CD4-positive, alpha-beta memory T cell (primary cell): ENCODE results near the gene CLEC3B. TPM values are rescaled to one million over a fixed set of nuclear protein-coding genes. Genes with fewer than 3 reads are reported as not detected.
A peak's percentile ranks its signal among the peaks of the same experiment; 100 is the strongest.

ENCODE experiments used
- CTCF ChIA-PET: fragments of 350-600 bp; sonication (Branson Sonifier 250); formaldehyde crosslinking; loops from one replicate; lab custom pipeline; 2021; ENCODE audit warnings: inconsistent platforms; ENCODE audit not compliant: partially characterized antibody; lab: Charles Lee
- POLR2A ChIA-PET: fragments of 350-600 bp; sonication (Branson Sonifier 250); formaldehyde crosslinking; loops from one replicate; lab custom pipeline; 2021; ENCODE audit not compliant: partially characterized antibody; lab: Charles Lee
- DNase-seq, 5 donors: peaks; one replicate each; pipeline versions ENCODE4 v3.0.0 to v3.0.0-alpha.2; 2020 to 2022; ENCODE audit warnings: mixed read lengths in 1 of 5
- H3K27ac ChIP-seq: one replicate; pipeline ENCODE4 v1.7.0; 2013; ENCODE audit warnings: low read depth, low read length
- H3K27me3 ChIP-seq: 2 replicates; pipeline ENCODE4 v1.7.0; 2013; ENCODE audit warnings: mild to moderate bottlenecking, low read length, moderate library complexity; ENCODE audit not compliant: insufficient read depth
- H3K36me3 ChIP-seq: 2 replicates; pipeline ENCODE4 v1.7.0; 2013; ENCODE audit warnings: mild to moderate bottlenecking, low read length, moderate library complexity; ENCODE audit not compliant: insufficient read depth
- H3K4me1 ChIP-seq: 2 replicates; pipeline ENCODE4 v1.7.0; 2013; ENCODE audit warnings: mild to moderate bottlenecking, low read length, moderate library complexity; ENCODE audit not compliant: insufficient read depth
- H3K4me3 ChIP-seq, 2 donors: one replicate each; pipeline ENCODE4 v1.7.0; 2013; ENCODE audit warnings: low read length in 2 of 2, mild to moderate bottlenecking in 1 of 2
- H3K9me3 ChIP-seq, 2 donors: one replicate each; pipeline ENCODE4 v1.7.0; 2013; ENCODE audit warnings: low read length in 2 of 2, control low read depth in 1 of 2; ENCODE audit not compliant: control insufficient read depth in 1 of 2
- H3K27ac Mint-ChIP-seq, 7 donors: one replicate each; pipeline ENCODE4 v1.8.0; 2020 to 2021; ENCODE audit warnings: mixed read lengths in 7 of 7, mild to moderate bottlenecking in 6 of 7, inconsistent platforms in 3 of 7, moderate library complexity in 3 of 7
- H3K27me3 Mint-ChIP-seq, 2 donors: one replicate each; pipeline ENCODE4 v1.8.0; 2020 to 2021; ENCODE audit warnings: mixed read lengths in 2 of 2
- H3K36me3 Mint-ChIP-seq, 2 donors: one replicate each; pipeline ENCODE4 v1.8.0; 2020 to 2021; ENCODE audit warnings: mixed read lengths in 2 of 2, inconsistent platforms in 1 of 2, mild to moderate bottlenecking in 1 of 2
- H3K4me1 Mint-ChIP-seq, 4 donors: one replicate each; pipeline ENCODE4 v1.8.0; 2020 to 2021; ENCODE audit warnings: mixed read lengths in 4 of 4, mild to moderate bottlenecking in 1 of 4
- H3K4me3 Mint-ChIP-seq, 8 donors: one replicate each; pipeline ENCODE4 v1.8.0; 2020 to 2021; ENCODE audit warnings: mixed read lengths in 8 of 8, mild to moderate bottlenecking in 7 of 8, moderate library complexity in 6 of 8, inconsistent platforms in 3 of 8
- H3K9me3 Mint-ChIP-seq, 8 donors: one replicate each; pipeline ENCODE4 v1.8.0; 2020 to 2021; ENCODE audit warnings: mixed read lengths in 8 of 8, mild to moderate bottlenecking in 5 of 8, inconsistent platforms in 3 of 8, moderate library complexity in 1 of 8
- intact Hi-C: fragments of 100-400 bp; cut with micrococcal nuclease; formaldehyde crosslinking; loops from one replicate; pipeline ENCODE4 v1.15.1; 2023
- polyA plus RNA-seq, 2 donors: library from polyadenylated mRNA; unstranded; fragments of 300-500 nt; fragmentation: Illumina TruSeq; gene quantifications; one replicate each; pipeline ENCODE4 v1.2.3, GENCODE V29; 2021
- total RNA-seq, 2 experiments: library from RNA; stranded (reverse); gene quantifications; one replicate each; pipeline ENCODE4 v1.2.3, GENCODE V29; 2021

CLEC3B gene
- total and polyA plus RNA-seq, 4 experiments from 2014 or later = 1.2 to 1.5 TPM; not detected in 2

DNA sequence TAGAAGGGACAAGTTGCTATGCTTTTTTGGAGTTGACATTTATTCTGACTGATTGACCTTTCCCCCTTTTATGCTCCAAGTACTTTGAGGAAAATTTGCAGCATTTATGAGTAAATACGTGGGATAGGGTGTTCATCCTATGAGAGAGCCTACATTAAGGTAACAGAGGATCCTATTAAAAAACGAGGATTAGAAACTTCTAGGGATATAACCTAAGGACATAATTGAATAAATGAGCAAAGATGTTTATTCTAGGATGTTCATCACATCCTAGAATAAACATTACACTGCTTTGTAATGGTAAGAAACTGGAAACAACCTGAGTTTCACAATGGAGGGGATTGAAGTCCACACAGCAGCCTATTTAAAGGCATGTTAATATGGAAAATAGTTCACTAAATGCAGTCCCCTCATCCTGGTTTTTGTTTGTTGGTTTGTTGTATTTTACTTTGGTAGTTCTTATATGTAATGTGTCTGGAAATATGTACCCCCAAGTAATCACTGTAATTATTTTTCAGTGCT is 23.9 kb upstream of the CLEC3B start:
- Histone ChIP-seq H3K36me3 (peaks cover 23% of the 10 kb centered on the region), H3K27me3 (no peaks in the 10 kb centered on the region), H3K4me3 (no peak overlapping the region), H3K4me1 (peaks cover 20% of the 10 kb centered on the region), H3K27ac (no peak overlapping the region), H3K9me3 (no peaks in the 10 kb centered on the region)
- no peak for DNase-seq
- Mint-ChIP-seq H3K27ac (peak overlapping the region in 5 of 7 donors; percentile 38 to 82 (median 65)), H3K27me3 (no peaks in the 10 kb centered on the region), H3K36me3 (peaks cover 53 to 68% of the 10 kb centered on the region in 2 donors), H3K9me3 (peaks cover 0 to 3% (median 0%) of the 10 kb centered on the region in 8 donors), H3K4me3 (no peak overlapping the region), H3K4me1 (peaks cover 19 to 42% (median 28%) of the 10 kb centered on the region in 4 donors)
- ChIA-PET CTCF (interaction anchor here (0.8 to 1.7 kb wide), 6 partner anchors 10 to 209 kb away, joined by 3 to 11 read pairs (median 4); no protein-coding TSS in a partner anchor), POLR2A (interaction anchor here (1.0 to 1.3 kb wide), 2 partner anchors 18 to 26 kb away, joined by 3 to 4 read pairs; partner anchors contain the start of genes EXOSC7 and ZDHHC3)
- intact Hi-C loops = no loop called here

DNA sequence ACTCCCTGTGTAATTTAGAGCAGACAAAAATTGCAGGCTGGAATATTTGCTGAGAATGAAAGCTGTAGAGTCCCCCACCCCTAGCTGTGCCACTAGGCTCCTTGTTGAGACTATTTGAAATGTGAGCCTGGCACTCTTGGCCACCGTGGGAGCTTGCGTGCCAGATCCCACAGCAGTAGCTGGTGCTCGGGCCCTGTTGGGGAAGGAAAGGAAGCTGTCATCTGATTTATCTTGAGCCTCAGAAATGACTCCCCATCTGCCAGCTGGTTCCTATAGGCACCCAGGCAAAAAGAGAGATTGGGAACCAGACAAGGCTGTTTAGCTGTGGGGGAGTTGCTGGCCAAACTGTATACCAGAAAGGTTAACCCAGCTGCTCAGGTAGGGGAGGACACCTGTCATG is 23.4 kb upstream of the CLEC3B start:
- peak overlapping the region; percentile 23 to 82 (median 73) for H3K27ac Mint-ChIP-seq
- peaks cover 0 to 3% (median 0%) of the 10 kb centered on the region in 8 donors for H3K9me3 Mint-ChIP-seq
- DNase-seq = no peak
- no peaks in the 10 kb centered on the region for H3K27me3 ChIP-seq
- no peaks in the 10 kb centered on the region for H3K27me3 Mint-ChIP-seq
- H3K4me1 Mint-ChIP-seq = peaks cover 19 to 45% (median 28%) of the 10 kb centered on the region in 4 donors
- no peak overlapping the region for H3K27ac ChIP-seq
- intact Hi-C loops = no loop called here
- peaks cover 52 to 64% of the 10 kb centered on the region in 2 donors for H3K36me3 Mint-ChIP-seq
- peaks cover 21% of the 10 kb centered on the region for H3K4me1 ChIP-seq
- H3K4me3 Mint-ChIP-seq = no peak overlapping the region
- ChIA-PET POLR2A (interaction anchor here (1.0 to 1.3 kb wide), 2 partner anchors 18 to 27 kb away, joined by 3 to 4 read pairs; partner anchors contain the start of genes EXOSC7 and ZDHHC3), CTCF (interaction anchor here (0.8 to 1.7 kb wide), 6 partner anchors 10 to 209 kb away, joined by 3 to 11 read pairs (median 5); no protein-coding TSS in a partner anchor)
- H3K4me3 ChIP-seq = no peak overlapping the region
- H3K9me3 ChIP-seq = no peaks in the 10 kb centered on the region
- peaks cover 25% of the 10 kb centered on the region for H3K36me3 ChIP-seq

DNA sequence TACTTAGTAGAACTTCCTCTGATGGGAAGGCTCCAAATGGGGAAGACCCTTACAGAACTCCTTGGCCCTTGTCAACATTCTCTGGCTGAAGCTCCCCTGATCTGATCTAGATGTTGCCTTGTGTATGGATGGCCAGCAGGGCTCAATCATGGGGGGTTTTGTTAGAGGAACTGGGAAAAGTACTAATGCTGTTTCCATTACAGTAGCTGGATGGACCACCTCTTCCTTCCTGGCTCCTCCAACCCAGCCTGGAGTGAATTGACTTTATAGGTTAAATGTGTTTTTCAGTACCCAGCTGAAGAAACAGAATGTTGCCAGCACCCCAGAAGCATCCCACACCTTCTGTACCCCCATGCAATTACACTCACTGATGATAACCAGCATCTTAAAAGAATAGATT is 22.7 kb upstream of the CLEC3B start:
- Mint-ChIP-seq H3K4me3 (no peak overlapping the region), H3K9me3 (peaks cover 0 to 3% (median 0%) of the 10 kb centered on the region in 8 donors), H3K27ac (peak overlapping the region; percentile 2 to 77 (median 54)), H3K27me3 (no peaks in the 10 kb centered on the region), H3K36me3 (peaks cover 58 to 68% of the 10 kb centered on the region in 2 donors), H3K4me1 (peaks cover 21 to 51% (median 33%) of the 10 kb centered on the region in 4 donors)
- peaks cover 32% of the 10 kb centered on the region for H3K36me3 ChIP-seq
- no peak overlapping the region for H3K4me3 ChIP-seq
- POLR2A ChIA-PET = interaction anchor here (1.0 to 1.3 kb wide), 2 partner anchors 17 to 27 kb away, joined by 3 to 4 read pairs; partner anchors contain the start of genes EXOSC7 and ZDHHC3
- CTCF ChIA-PET = interaction anchor here (1.4 to 1.7 kb wide), 4 partner anchors 11 to 35 kb away, joined by 5 to 11 read pairs (median 6); no protein-coding TSS in a partner anchor
- no peak overlapping the region for H3K27ac ChIP-seq
- H3K27me3 ChIP-seq = no peaks in the 10 kb centered on the region
- intact Hi-C loops = no loop called here
- H3K4me1 ChIP-seq = peaks cover 21% of the 10 kb centered on the region
- DNase-seq = no peak
- no peaks in the 10 kb centered on the region for H3K9me3 ChIP-seq

DNA sequence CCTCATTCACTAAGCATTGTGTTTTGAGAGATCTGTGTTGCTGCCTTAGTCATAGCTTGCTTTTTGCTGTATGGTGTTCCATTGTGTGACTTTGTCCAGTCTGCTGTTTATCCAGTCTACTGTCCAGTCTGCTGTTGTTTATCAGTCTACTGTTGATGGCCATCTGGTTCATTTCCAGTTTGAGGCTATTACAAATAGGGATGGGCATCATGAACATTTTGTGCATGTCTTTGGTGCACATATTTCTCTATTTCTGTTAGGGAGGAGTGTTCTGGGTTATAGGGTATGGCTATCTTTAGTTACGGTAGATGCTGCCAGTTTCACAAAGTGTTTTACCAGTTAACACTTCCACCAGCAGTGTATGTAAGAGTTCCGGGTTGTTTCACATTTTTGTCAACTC is 22.2 kb upstream of the CLEC3B start:
- intact Hi-C loops = no loop called here
- H3K9me3 Mint-ChIP-seq = peaks cover 0 to 3% (median 0%) of the 10 kb centered on the region in 8 donors
- H3K36me3 ChIP-seq = peaks cover 32% of the 10 kb centered on the region
- H3K36me3 Mint-ChIP-seq = peaks cover 59 to 67% of the 10 kb centered on the region in 2 donors
- H3K9me3 ChIP-seq = no peaks in the 10 kb centered on the region
- no peak overlapping the region for H3K4me3 ChIP-seq
- H3K4me1 Mint-ChIP-seq = peaks cover 21 to 54% (median 35%) of the 10 kb centered on the region in 4 donors
- H3K27me3 ChIP-seq = no peaks in the 10 kb centered on the region
- POLR2A ChIA-PET = no interaction called here
- CTCF ChIA-PET = interaction anchor here (1.5 to 1.7 kb wide), 2 partner anchors 30 to 32 kb away, joined by 5 to 6 read pairs; no protein-coding TSS in a partner anchor
- no peak for DNase-seq
- peaks cover 21% of the 10 kb centered on the region for H3K4me1 ChIP-seq
- no peak overlapping the region for H3K27ac ChIP-seq
- H3K4me3 Mint-ChIP-seq = no peak overlapping the region
- H3K27ac Mint-ChIP-seq = peak overlapping the region; percentile 1 to 77 (median 42)
- H3K27me3 Mint-ChIP-seq = no peaks in the 10 kb centered on the region

DNA sequence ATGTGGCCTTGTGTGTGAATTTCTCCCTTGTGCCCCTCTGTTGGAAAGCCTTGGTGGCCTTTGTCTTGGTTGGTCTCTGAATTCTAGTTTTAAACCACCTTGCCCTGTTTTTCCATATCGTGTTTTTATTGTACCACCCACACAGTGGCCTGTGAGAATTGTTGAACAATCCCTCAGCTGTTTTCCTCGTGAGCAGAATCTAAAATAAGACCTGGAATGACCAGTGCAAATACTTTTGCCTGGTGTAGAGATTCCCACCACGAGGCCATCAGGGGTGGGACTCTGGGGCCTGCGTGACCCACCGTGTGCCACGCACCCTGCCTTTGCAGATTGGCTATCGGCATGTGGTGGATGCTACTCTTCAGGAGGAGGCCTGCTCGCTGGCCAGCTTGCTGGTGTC is 19.0 kb upstream of the CLEC3B start:
- Histone ChIP-seq H3K27me3 (no peaks in the 10 kb centered on the region), H3K27ac (no peak overlapping the region), H3K9me3 (no peaks in the 10 kb centered on the region), H3K4me1 (peaks cover 41% of the 10 kb centered on the region), H3K36me3 (peaks cover 19% of the 10 kb centered on the region), H3K4me3 (no peak overlapping the region)
- H3K27ac Mint-ChIP-seq = peak overlapping the region in 4 of 7 donors; percentile 15 to 88 (median 56)
- H3K4me1 Mint-ChIP-seq = peaks cover 27 to 77% (median 53%) of the 10 kb centered on the region in 4 donors
- ChIA-PET CTCF (interaction anchor here (1.8 to 2.9 kb wide), 2 partner anchors 28 to 29 kb away, joined by 8 to 20 read pairs; no protein-coding TSS in a partner anchor), POLR2A (interaction anchor here (1.8 to 3.1 kb wide), 4 partner anchors 13 to 30 kb away, joined by 10 to 26 read pairs (median 12); partner anchors contain the start of genes EXOSC7 and ZDHHC3)
- intact Hi-C loops = no loop called here
- H3K4me3 Mint-ChIP-seq = peak overlapping the region in 3 of 8 donors; percentile 52 to 55 (median 55)
- no peak for DNase-seq
- peaks cover 0 to 3% (median 0%) of the 10 kb centered on the region in 8 donors for H3K9me3 Mint-ChIP-seq
- no peaks in the 10 kb centered on the region for H3K27me3 Mint-ChIP-seq
- peaks cover 59 to 62% of the 10 kb centered on the region in 2 donors for H3K36me3 Mint-ChIP-seq

DNA sequence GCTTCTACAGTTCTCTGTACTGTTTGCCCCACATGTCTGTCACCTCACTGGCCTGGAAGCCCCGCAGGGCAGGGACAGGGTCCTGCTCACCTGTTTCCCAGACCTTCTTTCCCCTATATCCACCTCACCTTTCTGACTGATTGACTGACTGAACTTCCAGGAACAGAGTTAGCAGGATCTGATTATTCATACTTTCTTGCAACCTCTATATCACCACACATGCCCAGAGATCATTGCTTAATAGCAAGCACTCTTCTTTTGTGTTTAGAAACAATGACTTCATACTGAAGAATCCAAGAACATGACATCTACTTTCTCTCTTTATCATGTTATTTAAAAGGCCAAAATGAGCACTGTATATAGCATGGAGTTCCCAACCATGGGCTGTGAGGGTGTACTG is 18.0 kb upstream of the CLEC3B start:
- peaks cover 50% of the 10 kb centered on the region for H3K4me1 ChIP-seq
- CTCF ChIA-PET = interaction anchor here (0.8 to 1.5 kb wide), 2 partner anchors 28 to 29 kb away, joined by 3 to 4 read pairs; no protein-coding TSS in a partner anchor
- no peaks in the 10 kb centered on the region for H3K9me3 ChIP-seq
- DNase-seq = no peak
- no peak overlapping the region for H3K4me3 ChIP-seq
- Mint-ChIP-seq H3K27me3 (no peaks in the 10 kb centered on the region), H3K9me3 (peaks cover 0 to 3% (median 0%) of the 10 kb centered on the region in 8 donors), H3K27ac (peak overlapping the region in 4 of 7 donors; percentile 6 to 89 (median 40)), H3K4me3 (peak overlapping the region in 2 of 8 donors; percentile 23 to 71), H3K36me3 (peaks cover 57 to 63% of the 10 kb centered on the region in 2 donors), H3K4me1 (peaks cover 25 to 77% (median 53%) of the 10 kb centered on the region in 4 donors)
- no peak overlapping the region for H3K27ac ChIP-seq
- POLR2A ChIA-PET = interaction anchor here (0.7 to 2.6 kb wide), 4 partner anchors 9 to 246 kb away, joined by 3 to 12 read pairs (median 6); partner anchors contain the start of genes EXOSC7, KIF15 and ZDHHC3
- no peaks in the 10 kb centered on the region for H3K27me3 ChIP-seq
- peaks cover 30% of the 10 kb centered on the region for H3K36me3 ChIP-seq
- intact Hi-C loops = no loop called here

DNA sequence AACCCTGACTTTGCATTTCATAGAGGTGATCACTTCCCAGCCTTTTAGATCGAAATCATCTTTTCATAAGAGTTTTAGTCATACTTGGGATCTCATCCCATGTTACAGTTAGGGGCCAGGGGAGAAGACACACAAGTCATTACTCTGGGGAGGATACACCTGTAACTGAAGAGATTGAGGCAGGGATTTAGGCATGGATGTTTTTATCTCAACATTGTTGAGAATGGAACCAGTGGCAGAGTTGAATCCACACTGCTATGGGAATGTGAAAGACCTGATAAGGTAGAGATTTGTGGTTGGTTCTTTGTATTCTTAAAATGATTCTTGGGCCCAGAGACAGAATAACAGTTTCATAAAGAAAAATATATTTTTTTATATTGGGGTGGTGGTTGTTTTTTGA is 16.2 kb upstream of the CLEC3B start:
- intact Hi-C loops = no loop called here
- Mint-ChIP-seq H3K4me3 (no peak overlapping the region), H3K4me1 (peaks cover 19 to 64% (median 44%) of the 10 kb centered on the region in 4 donors), H3K27ac (peak overlapping the region in 4 of 7 donors; percentile 49 to 93 (median 64)), H3K9me3 (peaks cover 0 to 2% (median 0%) of the 10 kb centered on the region in 8 donors), H3K27me3 (no peaks in the 10 kb centered on the region), H3K36me3 (peaks cover 50 to 55% of the 10 kb centered on the region in 2 donors)
- no peak for DNase-seq
- CTCF ChIA-PET = no interaction called here
- POLR2A ChIA-PET = no interaction called here
- Histone ChIP-seq H3K4me3 (no peak overlapping the region), H3K9me3 (no peaks in the 10 kb centered on the region), H3K27ac (no peak overlapping the region), H3K27me3 (no peaks in the 10 kb centered on the region), H3K4me1 (peaks cover 48% of the 10 kb centered on the region), H3K36me3 (peaks cover 30% of the 10 kb centered on the region)
